ENCODE results near the gene UBA3. TPM values are rescaled to one million over a fixed set of nuclear protein-coding genes. Genes with fewer than 3 reads are reported as not detected.

UBA3 gene
- total RNA-seq, 2 donors from 2014 or later: 68.0 to 95.2 TPM

DNA sequence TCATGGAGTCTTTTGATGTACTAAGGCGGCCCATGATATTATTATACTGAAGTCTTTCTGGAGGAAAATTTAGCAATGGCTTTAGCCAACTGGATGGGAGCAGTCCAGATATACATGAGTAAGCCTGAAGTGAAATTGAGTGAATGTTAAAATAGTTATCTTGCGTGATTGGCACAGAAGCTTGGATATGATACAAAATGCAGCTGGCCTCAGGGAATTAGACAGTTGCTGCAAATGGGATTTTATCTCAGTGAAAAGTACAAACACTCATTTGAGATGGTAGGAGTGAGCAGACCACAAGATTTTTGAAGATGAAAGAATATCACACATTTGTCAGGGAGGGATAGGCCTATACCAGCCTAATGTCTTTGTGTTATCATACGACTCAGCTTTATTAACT is 33.4 kb upstream of the UBA3 start:
- Mint-ChIP-seq H3K27ac (no peak overlapping the region), H3K36me3 (ENCODE audit: low read depth) (no peaks in the 10 kb centered on the region), H3K27me3 (no peaks in the 10 kb centered on the region), H3K4me1 (no peaks in the 10 kb centered on the region), H3K9me3 (no peaks in the 10 kb centered on the region), H3K4me3 (no peak overlapping the region)
- no peak for ATAC-seq (replicated peaks)

GRCh38 chr3:69110941-69111546 is 30.9 kb upstream of the UBA3 start:
- H3K36me3 Mint-ChIP-seq (ENCODE audit: low read depth): peaks cover 5% of the 10 kb centered on the region
- H3K27ac Mint-ChIP-seq: no peak overlapping the region
- no peaks in the 10 kb centered on the region for H3K9me3 Mint-ChIP-seq
- no peaks in the 10 kb centered on the region for H3K27me3 Mint-ChIP-seq
- peaks cover 5% of the 10 kb centered on the region for H3K4me1 Mint-ChIP-seq
- no peak for ATAC-seq (replicated peaks)
- no peak overlapping the region for H3K4me3 Mint-ChIP-seq

DNA sequence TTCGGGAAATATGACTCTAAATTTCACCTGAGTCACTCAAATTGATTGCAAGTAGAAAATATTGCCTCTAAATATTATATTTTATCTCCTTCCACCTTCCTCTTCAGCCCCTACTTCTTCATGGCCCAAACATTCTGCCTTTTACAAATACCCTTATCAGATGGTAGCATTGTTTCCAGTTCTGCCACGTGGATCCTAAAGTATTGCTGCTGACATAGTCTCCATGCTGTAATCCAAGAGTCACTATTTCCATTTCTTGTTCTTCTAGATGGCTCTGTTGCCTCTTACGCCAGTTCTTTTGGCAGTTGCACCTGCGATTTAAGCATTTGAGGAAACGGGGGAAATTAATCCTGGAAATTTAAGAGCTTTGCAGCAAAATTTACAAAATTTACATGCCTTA is 28.6 kb upstream of the UBA3 start:
- peaks cover 28% of the 10 kb centered on the region for H3K36me3 Mint-ChIP-seq (ENCODE audit: low read depth)
- no peaks in the 10 kb centered on the region for H3K27me3 Mint-ChIP-seq
- peaks cover 12% of the 10 kb centered on the region for H3K4me1 Mint-ChIP-seq
- no peaks in the 10 kb centered on the region for H3K9me3 Mint-ChIP-seq
- no peak for ATAC-seq (replicated peaks)
- no peak overlapping the region for H3K4me3 Mint-ChIP-seq
- H3K27ac Mint-ChIP-seq: peak overlapping the region; percentile 68

GRCh38 chr3:69107841-69108240 is 27.7 kb upstream of the UBA3 start:
- no peak for ATAC-seq (replicated peaks)
- Mint-ChIP-seq H3K27ac (peak overlapping the region; percentile 20), H3K36me3 (ENCODE audit: low read depth) (peaks cover 38% of the 10 kb centered on the region), H3K4me1 (peaks cover 17% of the 10 kb centered on the region), H3K27me3 (no peaks in the 10 kb centered on the region), H3K9me3 (no peaks in the 10 kb centered on the region), H3K4me3 (no peak overlapping the region)

- no peaks in the 10 kb centered on the region for H3K27me3 Mint-ChIP-seq
- no peak overlapping the region for H3K4me3 Mint-ChIP-seq
- no peak for ATAC-seq (replicated peaks)
- peaks cover 60% of the 10 kb centered on the region for H3K36me3 Mint-ChIP-seq (ENCODE audit: low read depth)
- H3K27ac Mint-ChIP-seq: no peak overlapping the region
- peaks cover 18% of the 10 kb centered on the region for H3K4me1 Mint-ChIP-seq
- no peaks in the 10 kb centered on the region for H3K9me3 Mint-ChIP-seq
Measured at GRCh38 chr3:69105320-69105719, 25.2 kb upstream of the UBA3 start.

- Mint-ChIP-seq H3K4me3 (peak overlapping the region; percentile 2), H3K4me1 (peaks cover 24% of the 10 kb centered on the region), H3K9me3 (no peaks in the 10 kb centered on the region), H3K27ac (peak overlapping the region; percentile 29), H3K27me3 (no peaks in the 10 kb centered on the region), H3K36me3 (ENCODE audit: low read depth) (peaks cover 67% of the 10 kb centered on the region)
- no peak for ATAC-seq (replicated peaks)
Measured at GRCh38 chr3:69104586-69104985, 24.4 kb upstream of the UBA3 start.

DNA sequence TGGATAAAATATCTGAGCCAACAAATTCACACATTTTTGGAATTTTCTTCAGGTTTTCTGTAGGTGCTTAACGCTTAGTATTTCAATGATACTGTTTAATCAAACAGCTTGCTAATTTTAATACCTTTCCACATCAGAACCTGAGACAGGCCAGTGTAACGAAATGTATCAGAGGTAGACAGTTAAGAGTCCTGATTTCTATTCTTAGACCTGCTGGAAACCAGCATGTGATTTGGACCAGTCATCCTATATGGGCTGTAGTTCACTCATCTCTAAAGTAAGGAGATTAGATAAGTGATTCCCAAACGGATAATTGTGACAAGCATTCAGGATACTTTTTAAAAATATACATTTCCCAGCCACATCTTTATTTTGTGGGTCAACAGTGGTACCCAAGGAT is 23.0 kb upstream of the UBA3 start:
- H3K36me3 Mint-ChIP-seq (ENCODE audit: low read depth): peaks cover 80% of the 10 kb centered on the region
- H3K4me1 Mint-ChIP-seq: peaks cover 27% of the 10 kb centered on the region
- H3K4me3 Mint-ChIP-seq: no peak overlapping the region
- no peaks in the 10 kb centered on the region for H3K9me3 Mint-ChIP-seq
- peak overlapping the region; percentile 29 for H3K27ac Mint-ChIP-seq
- no peaks in the 10 kb centered on the region for H3K27me3 Mint-ChIP-seq
- no peak for ATAC-seq (replicated peaks)

GRCh38 chr3:69102384-69102783 is 22.2 kb upstream of the UBA3 start:
- no peaks in the 10 kb centered on the region for H3K9me3 Mint-ChIP-seq
- peak overlapping the region; percentile 54 for H3K27ac Mint-ChIP-seq
- ATAC-seq (replicated peaks): no peak
- peaks cover 27% of the 10 kb centered on the region for H3K4me1 Mint-ChIP-seq
- H3K4me3 Mint-ChIP-seq: no peak overlapping the region
- H3K27me3 Mint-ChIP-seq: no peaks in the 10 kb centered on the region
- H3K36me3 Mint-ChIP-seq (ENCODE audit: low read depth): peaks cover 86% of the 10 kb centered on the region

DNA sequence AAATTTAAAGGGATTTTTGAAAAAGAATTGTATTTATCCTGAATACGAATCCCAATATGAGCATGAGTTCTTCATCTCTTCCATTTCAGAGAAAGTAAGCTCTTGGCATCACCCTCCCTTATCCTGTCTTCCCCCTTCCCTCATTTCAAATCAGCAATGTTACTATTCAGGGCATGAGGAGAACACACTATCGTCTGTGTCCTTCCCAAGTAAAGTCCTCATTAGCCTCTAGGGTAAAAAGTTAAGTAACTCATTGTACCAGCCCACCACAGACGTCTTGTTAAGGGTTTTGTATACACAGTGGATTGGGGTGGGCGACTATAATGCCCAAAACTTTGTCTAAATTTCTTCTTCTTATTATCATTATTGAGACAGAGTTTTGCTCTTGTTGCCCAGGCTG is 19.4 kb upstream of the UBA3 start:
- peaks cover 46% of the 10 kb centered on the region for H3K4me1 Mint-ChIP-seq
- no peaks in the 10 kb centered on the region for H3K9me3 Mint-ChIP-seq
- peaks cover 94% of the 10 kb centered on the region for H3K36me3 Mint-ChIP-seq (ENCODE audit: low read depth)
- H3K27ac Mint-ChIP-seq: peak overlapping the region; percentile 20
- H3K4me3 Mint-ChIP-seq: no peak overlapping the region
- ATAC-seq (replicated peaks): no peak
- no peaks in the 10 kb centered on the region for H3K27me3 Mint-ChIP-seq

DNA sequence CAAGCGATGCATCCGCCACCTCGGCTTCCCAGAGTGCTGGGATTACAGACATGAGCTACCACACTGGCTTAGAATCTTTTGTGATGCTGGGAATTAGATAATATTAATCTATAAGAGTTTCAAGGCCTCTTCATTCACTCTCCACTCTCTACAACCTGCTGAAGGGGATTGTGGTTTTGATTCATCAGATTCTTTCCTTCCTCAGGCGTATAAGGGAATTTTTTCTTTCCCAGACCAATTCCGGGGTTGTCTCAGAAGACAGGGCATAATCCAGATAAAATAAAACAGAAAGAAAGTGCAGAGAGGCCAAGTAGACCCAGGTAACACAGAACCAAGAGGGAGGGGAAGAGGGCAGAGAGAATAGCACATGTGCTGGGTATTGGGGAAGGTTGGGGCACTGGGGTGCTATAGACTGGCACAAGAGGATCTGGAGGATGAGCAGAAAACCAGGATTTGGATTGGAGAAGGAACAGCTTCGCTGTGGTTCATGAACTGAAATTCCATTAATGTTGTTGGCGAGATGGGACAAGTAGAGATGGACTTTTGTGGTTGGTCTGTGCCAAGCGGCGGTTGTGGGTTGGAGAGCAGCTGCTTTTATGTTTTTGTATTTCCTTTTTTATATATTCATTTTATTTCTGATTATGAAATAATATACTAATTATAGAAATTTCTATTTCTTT is 17.4 kb upstream of the UBA3 start:
- Mint-ChIP-seq H3K27ac (peak overlapping the region; percentile 94), H3K4me3 (peak overlapping the region; percentile 90), H3K36me3 (ENCODE audit: low read depth) (peaks cover 94% of the 10 kb centered on the region), H3K4me1 (peaks cover 53% of the 10 kb centered on the region), H3K27me3 (no peaks in the 10 kb centered on the region), H3K9me3 (no peaks in the 10 kb centered on the region)
- ATAC-seq (replicated peaks): no peak

GRCh38 chr3:69096299-69096698 is 16.1 kb upstream of the UBA3 start:
- H3K27ac Mint-ChIP-seq: peak overlapping the region; percentile 96
- no peaks in the 10 kb centered on the region for H3K27me3 Mint-ChIP-seq
- peaks cover 64% of the 10 kb centered on the region for H3K4me1 Mint-ChIP-seq
- no peak for ATAC-seq (replicated peaks)
- no peaks in the 10 kb centered on the region for H3K9me3 Mint-ChIP-seq
- H3K4me3 Mint-ChIP-seq: peak overlapping the region; percentile 90
- peaks cover 94% of the 10 kb centered on the region for H3K36me3 Mint-ChIP-seq (ENCODE audit: low read depth)

DNA sequence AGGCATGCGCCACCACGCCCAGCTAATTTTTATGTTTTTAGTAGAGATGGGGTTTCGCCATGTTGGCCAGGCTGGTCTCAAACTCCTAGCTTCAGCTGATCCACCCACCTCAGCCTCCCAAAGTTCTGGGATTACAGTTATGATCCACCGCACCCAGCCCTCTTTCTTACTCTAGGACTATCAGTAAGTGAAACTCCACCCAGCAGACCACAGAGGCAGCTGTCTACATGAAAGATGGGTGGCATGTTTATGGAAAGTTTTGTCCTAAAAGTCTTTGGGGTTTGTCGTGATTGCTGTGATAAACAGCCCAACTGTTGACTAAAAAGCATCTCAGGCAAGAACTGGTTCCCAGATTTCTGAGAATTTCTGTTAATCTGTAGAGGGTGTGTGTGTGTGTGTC is 15.5 kb upstream of the UBA3 start:
- peak overlapping the region; percentile 90 for H3K4me3 Mint-ChIP-seq
- no peaks in the 10 kb centered on the region for H3K27me3 Mint-ChIP-seq
- peak overlapping the region; percentile 96 for H3K27ac Mint-ChIP-seq
- peaks cover 66% of the 10 kb centered on the region for H3K4me1 Mint-ChIP-seq
- peak; percentile 42 for ATAC-seq (replicated peaks)
- H3K9me3 Mint-ChIP-seq: no peaks in the 10 kb centered on the region
- peaks cover 95% of the 10 kb centered on the region for H3K36me3 Mint-ChIP-seq (ENCODE audit: low read depth)

- H3K27ac Mint-ChIP-seq: peak overlapping the region; percentile 96
- ATAC-seq (replicated peaks): peak; percentile 51
- H3K4me1 Mint-ChIP-seq: peaks cover 69% of the 10 kb centered on the region
- no peaks in the 10 kb centered on the region for H3K9me3 Mint-ChIP-seq
- peak overlapping the region; percentile 90 for H3K4me3 Mint-ChIP-seq
- H3K27me3 Mint-ChIP-seq: no peaks in the 10 kb centered on the region
- H3K36me3 Mint-ChIP-seq (ENCODE audit: low read depth): peaks cover 95% of the 10 kb centered on the region
Measured at GRCh38 chr3:69094467-69095205, 14.5 kb upstream of the UBA3 start.

GRCh38 chr3:69092030-69092516 is 11.9 kb upstream of the UBA3 start:
- Mint-ChIP-seq H3K4me1 (peaks cover 66% of the 10 kb centered on the region), H3K27me3 (no peaks in the 10 kb centered on the region), H3K9me3 (no peaks in the 10 kb centered on the region), H3K36me3 (ENCODE audit: low read depth) (peaks cover 98% of the 10 kb centered on the region), H3K4me3 (peak overlapping the region; percentile 90), H3K27ac (peak overlapping the region; percentile 96)
- ATAC-seq (replicated peaks): peak; percentile 60
